Smooth muscle cell (in vitro differentiated cells): Measurements from ENCODE around the gene KPNA5. TPM values are rescaled to one million over a fixed set of nuclear protein-coding genes. Genes with fewer than 3 reads are reported as not detected.
A peak's percentile ranks its signal among the peaks of the same experiment; 100 is the strongest.
"Not testable (repeated sequence)": the region's sequence is repeated elsewhere in the genome, so short reads cannot be mapped to it uniquely, and the experiment has no call there.

Experiments used
- DNase-seq: peaks from one replicate; lab custom pipeline; 2025; ENCODE audit not compliant: unreplicated experiment; lab: John Stamatoyannopoulos, UW
- H2AFZ ChIP-seq: fragments of 200-600 bp; sonication (generic); 2 replicates; pipeline ENCODE4 v1.6.0; 2016; ENCODE audit warnings: antibody characterized with exemption, low read depth, mild to moderate bottlenecking
- H3F3A ChIP-seq: fragments of 200-600 bp; sonication (generic); 2 replicates; pipeline ENCODE4 v1.6.0; 2017; ENCODE audit warnings: antibody characterized with exemption, low read depth
- H3K27ac ChIP-seq: fragments of 200-600 bp; sonication (generic); 2 replicates; pipeline ENCODE4 v1.5.1; 2016; ENCODE audit warnings: low read depth, mild to moderate bottlenecking
- H3K27me3 ChIP-seq: fragments of 200-600 bp; sonication (generic); 2 replicates; pipeline ENCODE4 v1.6.1; 2016; ENCODE audit warnings: low read depth, mild to moderate bottlenecking
- H3K36me3 ChIP-seq: fragments of 200-600 bp; sonication (generic); 2 replicates; pipeline ENCODE4 v1.5.1; 2016; ENCODE audit warnings: low read depth
- H3K4me1 ChIP-seq: fragments of 200-600 bp; sonication (generic); 2 replicates; pipeline ENCODE4 v1.5.1; 2016; ENCODE audit warnings: low read depth
- H3K4me2 ChIP-seq: fragments of 200-600 bp; sonication (generic); 2 replicates; pipeline ENCODE4 v1.6.0; 2016; ENCODE audit warnings: mild to moderate bottlenecking
- H3K4me3 ChIP-seq: fragments of 200-600 bp; sonication (generic); 2 replicates; pipeline ENCODE4 v1.5.1; 2016; ENCODE audit warnings: mild to moderate bottlenecking
- H3K79me2 ChIP-seq: fragments of 200-600 bp; sonication (generic); 2 replicates; pipeline ENCODE4 v1.6.0; 2016; ENCODE audit warnings: low read depth, mild to moderate bottlenecking
- H3K9ac ChIP-seq: fragments of 200-600 bp; sonication (generic); 2 replicates; pipeline ENCODE4 v1.6.0; 2016; ENCODE audit warnings: low read depth
- H3K9me3 ChIP-seq: fragments of 200-600 bp; sonication (generic); replicated peaks from 2 replicates; pipeline ENCODE4 v1.5.1; 2016; ENCODE audit warnings: low read depth
- H4K20me1 ChIP-seq: fragments of 200-600 bp; sonication (generic); 2 replicates; pipeline ENCODE4 v1.6.0; 2016; ENCODE audit warnings: low read depth
- WGBS: methylation state at CpG from one replicate; pipeline ENCODE4 v1.1.7; 2016; ENCODE audit warnings: low lambda C conversion rate; 5-methylcytosine and 5-hydroxymethylcytosine counted together
- polyA plus RNA-seq: library from polyadenylated mRNA; unstranded; fragments of >200 nt; fragmentation: Nextera tagmentation; extraction: Ambion mirVana; gene quantifications from 2 replicates; pipeline ENCODE4 v1.2.1, GENCODE V29; 2016
- total RNA-seq: library from RNA; depleted of rRNA; stranded (reverse); fragments of >200 nt; gene quantifications from 2 replicates; pipeline ENCODE4 v1.2.3, GENCODE V29; 2014
- TF ChIP-seq, protein P1 (sequence below): fragments of 200-600 bp; sonication (generic); IDR thresholded peaks from 2 replicates; pipeline ENCODE4 v1.5.1; 2017; ENCODE audit warnings: borderline replicate concordance, mild to moderate bottlenecking, antibody characterized with exemption; ENCODE audit not compliant: insufficient read depth, poor library complexity, severe bottlenecking

KPNA5 gene
- total and polyA plus RNA-seq, 2 experiments from 2014 or later = 1.6 to 15.5 TPM

- WGBS = 100% methylated on average over 1 of the region's 1 CpG
- H4K20me1 ChIP-seq = peaks cover 57% of the 10 kb centered on the region
- H3K4me3 ChIP-seq = no peak overlapping the region
- H3K27ac ChIP-seq = no peak overlapping the region
- H3K4me1 ChIP-seq = peaks cover 15% of the 10 kb centered on the region
- no peaks in the 10 kb centered on the region for H3K9me3 ChIP-seq
- no peaks in the 10 kb centered on the region for H3K27me3 ChIP-seq
- no peak overlapping the region for H3K9ac ChIP-seq
- no peak for DNase-seq
- TF ChIP-seq, protein P1, sequence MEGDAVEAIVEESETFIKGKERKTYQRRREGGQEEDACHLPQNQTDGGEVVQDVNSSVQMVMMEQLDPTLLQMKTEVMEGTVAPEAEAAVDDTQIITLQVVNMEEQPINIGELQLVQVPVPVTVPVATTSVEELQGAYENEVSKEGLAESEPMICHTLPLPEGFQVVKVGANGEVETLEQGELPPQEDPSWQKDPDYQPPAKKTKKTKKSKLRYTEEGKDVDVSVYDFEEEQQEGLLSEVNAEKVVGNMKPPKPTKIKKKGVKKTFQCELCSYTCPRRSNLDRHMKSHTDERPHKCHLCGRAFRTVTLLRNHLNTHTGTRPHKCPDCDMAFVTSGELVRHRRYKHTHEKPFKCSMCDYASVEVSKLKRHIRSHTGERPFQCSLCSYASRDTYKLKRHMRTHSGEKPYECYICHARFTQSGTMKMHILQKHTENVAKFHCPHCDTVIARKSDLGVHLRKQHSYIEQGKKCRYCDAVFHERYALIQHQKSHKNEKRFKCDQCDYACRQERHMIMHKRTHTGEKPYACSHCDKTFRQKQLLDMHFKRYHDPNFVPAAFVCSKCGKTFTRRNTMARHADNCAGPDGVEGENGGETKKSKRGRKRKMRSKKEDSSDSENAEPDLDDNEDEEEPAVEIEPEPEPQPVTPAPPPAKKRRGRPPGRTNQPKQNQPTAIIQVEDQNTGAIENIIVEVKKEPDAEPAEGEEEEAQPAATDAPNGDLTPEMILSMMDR = no peak
- H3K36me3 ChIP-seq = peaks cover 3% of the 10 kb centered on the region
- H3F3A ChIP-seq = no peaks in the 10 kb centered on the region
- peaks cover 70% of the 10 kb centered on the region for H3K79me2 ChIP-seq
- H3K4me2 ChIP-seq = no peak overlapping the region
- H2AFZ ChIP-seq = no peak overlapping the region
These were observed 18.8 kb upstream of the KPNA5 start for GRCh38 chr6:116662202-116662601.

GRCh38 chr6:116663308-116663707, 17.7 kb upstream of the KPNA5 start:
- no peaks in the 10 kb centered on the region for H3F3A ChIP-seq
- peaks cover 57% of the 10 kb centered on the region for H4K20me1 ChIP-seq
- no peak overlapping the region for H3K9ac ChIP-seq
- no peak for DNase-seq
- H3K4me3 ChIP-seq = no peak overlapping the region
- H3K27me3 ChIP-seq = no peaks in the 10 kb centered on the region
- WGBS = 97% methylated on average over 3 of the region's 3 CpGs
- H2AFZ ChIP-seq = no peak overlapping the region
- H3K27ac ChIP-seq = no peak overlapping the region
- no peaks in the 10 kb centered on the region for H3K36me3 ChIP-seq
- no peak overlapping the region for H3K4me2 ChIP-seq
- TF ChIP-seq, protein P1 = no peak
- H3K4me1 ChIP-seq = peaks cover 23% of the 10 kb centered on the region
- peaks cover 81% of the 10 kb centered on the region for H3K79me2 ChIP-seq
- H3K9me3 ChIP-seq = no peaks in the 10 kb centered on the region

DNA sequence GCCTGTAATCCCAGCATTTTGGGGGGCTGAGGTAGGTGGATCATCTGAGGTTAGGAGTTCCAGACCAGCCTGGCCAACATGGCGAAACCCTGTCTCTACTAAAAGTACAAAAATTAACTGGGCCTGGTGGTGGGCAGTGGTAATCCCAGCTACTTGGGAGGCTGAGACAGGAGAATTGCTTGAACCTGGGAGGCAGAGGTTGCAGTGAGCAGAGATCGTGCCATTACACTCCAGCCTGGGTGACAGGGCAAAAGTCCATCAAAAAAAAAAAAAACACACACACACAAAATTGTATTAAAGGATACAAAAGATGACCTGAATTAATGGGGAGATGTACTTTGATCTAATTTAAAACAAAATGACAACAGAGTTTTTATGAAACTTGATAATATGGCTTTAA, 16.8 kb upstream of the KPNA5 start:
- not testable (repeated sequence) for H3K9ac ChIP-seq, H3F3A ChIP-seq, DNase-seq, H3K4me3 ChIP-seq, H3K27ac ChIP-seq, H3K9me3 ChIP-seq, H3K27me3 ChIP-seq, H3K4me2 ChIP-seq, H3K36me3 ChIP-seq, H2AFZ ChIP-seq
- Histone ChIP-seq H3K4me1 (peaks cover 23% of the 10 kb centered on the region), H4K20me1 (peaks cover 57% of the 10 kb centered on the region), H3K79me2 (peaks cover 84% of the 10 kb centered on the region)
- WGBS = 94% methylated on average over 2 of the region's 2 CpGs

- H3K36me3 ChIP-seq = no peaks in the 10 kb centered on the region
- H3K27ac ChIP-seq = no peak overlapping the region
- H3K4me2 ChIP-seq = peak overlapping the region; percentile 99
- no peaks in the 10 kb centered on the region for H3F3A ChIP-seq
- H2AFZ ChIP-seq = no peak overlapping the region
- H3K4me3 ChIP-seq = peak overlapping the region; percentile 2
- TF ChIP-seq, protein P1 = no peak
- peaks cover 47% of the 10 kb centered on the region for H4K20me1 ChIP-seq
- 90% methylated on average over 7 of the region's 7 CpGs for WGBS
- no peaks in the 10 kb centered on the region for H3K9me3 ChIP-seq
- H3K27me3 ChIP-seq = no peaks in the 10 kb centered on the region
- H3K4me1 ChIP-seq = peaks cover 23% of the 10 kb centered on the region
- DNase-seq = no peak
- peaks cover 79% of the 10 kb centered on the region for H3K79me2 ChIP-seq
- H3K9ac ChIP-seq = no peak overlapping the region
These were observed 15.5 kb upstream of the KPNA5 start for GRCh38 chr6:116665464-116665863.
